Kidney epithelial cell (primary cell): ENCODE results near the gene CXorf51B. TPM values are rescaled to one million over a fixed set of nuclear protein-coding genes. Genes with fewer than 3 reads are reported as not detected.
"Not testable (repeated sequence)": the region's sequence is repeated elsewhere in the genome, so short reads cannot be mapped to it uniquely, and the experiment has no call there.

Source experiments
- DNase-seq: peaks from one replicate; pipeline ENCODE4 v3.0.0-alpha.2; 2010; ENCODE audit warnings: low read depth
- H3K27me3 ChIP-seq: 2 replicates; pipeline ENCODE4 v1.6.0; 2011; ENCODE audit warnings: low read length; ENCODE audit not compliant: control insufficient read depth, insufficient read depth
- H3K36me3 ChIP-seq: 2 replicates; pipeline ENCODE4 v1.5.1; 2011; ENCODE audit warnings: low read length; ENCODE audit not compliant: control insufficient read depth, insufficient read depth
- H3K4me3 ChIP-seq: 2 replicates; pipeline ENCODE4 v1.5.1; 2011; ENCODE audit warnings: low read depth, mild to moderate bottlenecking, control low read depth, low read length
- total RNA-seq: library from RNA; depleted of rRNA; stranded (reverse); fragments of >200 nt; gene quantifications from 2 replicates; pipeline ENCODE4 v1.2.3, GENCODE V29; 2015
- TF ChIP-seq, protein P1 (sequence below): IDR thresholded peaks from 2 replicates; pipeline ENCODE4 v1.5.1; 2011; ENCODE audit warnings: mild to moderate bottlenecking, moderate library complexity, low read length, control low read depth, inconsistent platforms; ENCODE audit not compliant: insufficient read depth, poor library complexity, severe bottlenecking

The CXorf51B gene
- not detected in 2 replicates for total RNA-seq

DNA sequence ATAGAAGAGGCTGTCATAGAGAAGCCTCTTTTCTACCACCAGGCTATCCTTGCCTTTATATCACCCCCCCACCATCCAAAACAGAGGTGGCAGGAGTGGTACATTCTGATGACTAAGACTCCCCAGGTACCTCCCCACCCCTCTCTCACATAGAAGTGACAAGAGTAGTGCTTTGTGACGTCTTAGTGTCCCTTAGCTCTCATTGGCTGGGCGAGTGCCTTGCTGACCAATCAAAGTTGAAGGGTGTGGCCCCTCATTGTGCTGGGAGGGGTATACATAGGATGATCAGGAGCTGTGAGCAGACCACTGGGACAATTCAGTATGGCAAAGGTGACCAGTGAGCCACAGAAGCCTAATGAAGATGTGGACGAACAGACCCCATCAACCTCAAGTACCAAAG is at the start of gene CXorf51B:
Gene CXorf51B, plus strand, starts transcription at position 301 of the 400 bp plus-strand sequence. Its CDS starts 21 bp downstream, at position 322.
- not testable (repeated sequence) for H3K36me3 ChIP-seq, H3K27me3 ChIP-seq, H3K4me3 ChIP-seq, DNase-seq

DNA sequence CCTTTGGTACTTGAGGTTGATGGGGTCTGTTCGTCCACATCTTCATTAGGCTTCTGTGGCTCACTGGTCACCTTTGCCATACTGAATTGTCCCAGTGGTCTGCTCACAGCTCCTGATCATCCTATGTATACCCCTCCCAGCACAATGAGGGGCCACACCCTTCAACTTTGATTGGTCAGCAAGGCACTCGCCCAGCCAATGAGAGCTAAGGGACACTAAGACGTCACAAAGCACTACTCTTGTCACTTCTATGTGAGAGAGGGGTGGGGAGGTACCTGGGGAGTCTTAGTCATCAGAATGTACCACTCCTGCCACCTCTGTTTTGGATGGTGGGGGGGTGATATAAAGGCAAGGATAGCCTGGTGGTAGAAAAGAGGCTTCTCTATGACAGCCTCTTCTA is 5.1 kb downstream of the CXorf51B start, which contains the start of gene CXorf51A:
Gene CXorf51A, minus strand, starts transcription at position 101 of the 400 bp plus-strand sequence. Its CDS starts 21 bp downstream, at position 80.
- not testable (repeated sequence) for H3K27me3 ChIP-seq, DNase-seq, H3K4me3 ChIP-seq, H3K36me3 ChIP-seq

DNA sequence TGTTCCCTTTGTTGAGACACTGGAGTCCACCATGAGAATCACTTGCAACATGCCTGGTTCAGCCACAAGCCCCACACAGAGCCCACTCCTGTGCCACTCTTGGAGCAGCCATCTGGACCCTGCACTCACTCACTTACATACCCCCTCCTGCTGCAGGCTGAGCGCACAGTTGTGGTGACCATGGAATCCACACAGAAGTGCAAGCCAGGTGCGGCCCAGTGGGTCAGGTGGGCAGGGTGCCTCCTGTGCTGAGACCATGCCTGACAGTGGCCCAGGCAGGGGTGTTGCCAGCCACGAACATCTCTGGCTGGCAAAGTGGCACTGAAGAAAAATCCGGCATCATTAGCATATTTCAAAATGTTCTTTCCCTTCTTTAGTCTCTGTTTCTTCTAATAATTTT is 22.4 kb downstream of the CXorf51B start:
- no peak overlapping the region for H3K4me3 ChIP-seq
- H3K36me3 ChIP-seq: no peaks in the 10 kb centered on the region
- H3K27me3 ChIP-seq: no peaks in the 10 kb centered on the region
- no peak for DNase-seq
- TF ChIP-seq, protein P1, sequence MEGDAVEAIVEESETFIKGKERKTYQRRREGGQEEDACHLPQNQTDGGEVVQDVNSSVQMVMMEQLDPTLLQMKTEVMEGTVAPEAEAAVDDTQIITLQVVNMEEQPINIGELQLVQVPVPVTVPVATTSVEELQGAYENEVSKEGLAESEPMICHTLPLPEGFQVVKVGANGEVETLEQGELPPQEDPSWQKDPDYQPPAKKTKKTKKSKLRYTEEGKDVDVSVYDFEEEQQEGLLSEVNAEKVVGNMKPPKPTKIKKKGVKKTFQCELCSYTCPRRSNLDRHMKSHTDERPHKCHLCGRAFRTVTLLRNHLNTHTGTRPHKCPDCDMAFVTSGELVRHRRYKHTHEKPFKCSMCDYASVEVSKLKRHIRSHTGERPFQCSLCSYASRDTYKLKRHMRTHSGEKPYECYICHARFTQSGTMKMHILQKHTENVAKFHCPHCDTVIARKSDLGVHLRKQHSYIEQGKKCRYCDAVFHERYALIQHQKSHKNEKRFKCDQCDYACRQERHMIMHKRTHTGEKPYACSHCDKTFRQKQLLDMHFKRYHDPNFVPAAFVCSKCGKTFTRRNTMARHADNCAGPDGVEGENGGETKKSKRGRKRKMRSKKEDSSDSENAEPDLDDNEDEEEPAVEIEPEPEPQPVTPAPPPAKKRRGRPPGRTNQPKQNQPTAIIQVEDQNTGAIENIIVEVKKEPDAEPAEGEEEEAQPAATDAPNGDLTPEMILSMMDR: no peak

DNA sequence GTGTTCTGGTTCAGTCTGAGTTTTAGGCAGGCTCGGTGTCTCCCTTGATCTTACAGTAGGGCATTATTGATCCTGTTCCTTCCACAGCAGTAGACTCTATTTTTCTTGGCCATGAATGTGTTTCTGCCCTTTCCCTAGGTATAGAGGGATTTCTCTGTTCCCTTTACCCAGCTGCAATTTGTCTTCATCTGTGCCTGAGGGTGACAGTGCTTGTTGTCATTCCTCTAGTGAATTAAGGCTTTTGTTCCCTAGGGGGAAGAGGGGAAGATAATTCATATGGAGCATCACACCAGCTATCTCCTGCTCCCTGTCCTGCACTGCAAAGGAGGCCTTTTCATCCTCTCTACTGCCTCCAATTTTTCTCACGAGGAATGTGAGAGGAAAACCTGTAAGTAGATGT is 44.7 kb downstream of the CXorf51B start:
- no peak overlapping the region for H3K4me3 ChIP-seq
- H3K27me3 ChIP-seq: no peaks in the 10 kb centered on the region
- TF ChIP-seq, protein P1: no peak
- H3K36me3 ChIP-seq: no peaks in the 10 kb centered on the region
- DNase-seq: no peak

Other genes starting within 250 kb of the CXorf51B start
- not detected in 2 replicates for gene CXorf51A, start 5.0 kb downstream of the CXorf51B start, total RNA-seq